ENCODE results near the gene SCTR. TPM values are rescaled to one million over a fixed set of nuclear protein-coding genes. Genes with fewer than 3 reads are reported as not detected.

Gene SCTR
- total and polyA plus RNA-seq, 2 of the 8 experiments (the other 6 are each of a cell fraction or from before 2014, with no cell fraction given), result 0.15 TPM; not detected in 1

- TF ChIP-seq USF2 (IDR thresholded peaks at IDR 0.05; ENCODE audit: low read length) (no peak), CHD2 (IDR thresholded peaks at IDR 0.05; ENCODE audit: low read length) (no peak), KDM4A (IDR thresholded peaks at IDR 0.05; ENCODE audit: low read depth, low read length, severe bottlenecking) (no peak), JUND (IDR thresholded peaks at IDR 0.05; ENCODE audit: low read length) (no peak), GTF2F1 (IDR thresholded peaks at IDR 0.05; ENCODE audit: borderline replicate concordance, low read depth, low read length) (no peak), BCL11A (IDR thresholded peaks at IDR 0.05; ENCODE audit: low read depth in 2 of 2, low read length in 2 of 2) (no peak)
Observed at GRCh38 chr2:119475857-119476244, 48.4 kb downstream of the SCTR start (continued).

Measured in H1 (cell line).